ENCODE data around the gene ZEB2. TPM values are rescaled to one million over a fixed set of nuclear protein-coding genes. Genes with fewer than 3 reads are reported as not detected.

ZEB2 gene
- total and polyA plus RNA-seq, 2 of the 8 experiments (the other 6 are each of a cell fraction or from before 2014, with no cell fraction given): 0.38 TPM; not detected in 1

DNA sequence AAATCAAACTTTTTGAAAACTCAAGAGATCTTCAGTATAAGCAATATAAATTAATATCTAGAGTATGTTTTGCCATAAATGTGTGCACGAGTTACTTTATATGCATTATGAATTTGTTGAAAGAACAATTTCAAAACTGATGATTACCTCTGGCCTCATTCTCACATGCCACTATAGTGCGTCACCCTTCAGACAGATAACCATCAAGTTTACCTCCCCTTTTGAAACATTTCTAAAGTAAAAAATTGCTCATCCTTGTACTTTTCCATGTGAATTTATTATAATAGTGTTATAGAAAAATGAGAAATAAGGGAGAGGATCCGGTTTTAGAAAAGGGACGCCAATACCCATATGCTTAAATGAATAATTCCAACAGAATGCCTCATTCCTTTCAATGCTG is 38.3 kb downstream of the ZEB2 start (continued):
- TF ChIP-seq, protein P1, sequence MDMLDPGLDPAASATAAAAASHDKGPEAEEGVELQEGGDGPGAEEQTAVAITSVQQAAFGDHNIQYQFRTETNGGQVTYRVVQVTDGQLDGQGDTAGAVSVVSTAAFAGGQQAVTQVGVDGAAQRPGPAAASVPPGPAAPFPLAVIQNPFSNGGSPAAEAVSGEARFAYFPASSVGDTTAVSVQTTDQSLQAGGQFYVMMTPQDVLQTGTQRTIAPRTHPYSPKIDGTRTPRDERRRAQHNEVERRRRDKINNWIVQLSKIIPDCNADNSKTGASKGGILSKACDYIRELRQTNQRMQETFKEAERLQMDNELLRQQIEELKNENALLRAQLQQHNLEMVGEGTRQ (IDR thresholded peaks at IDR 0.05; ENCODE audit: low read length): no peak
- TF ChIP-seq SUZ12 (IDR thresholded peaks at IDR 0.05; ENCODE audit: low read length) (no peak), RNF2 (IDR thresholded peaks at IDR 0.05; ENCODE audit: borderline replicate concordance, low read depth, low read length, missing control alignments, poor library complexity, severe bottlenecking) (no peak), EP300 (IDR thresholded peaks at IDR 0.05; ENCODE audit: borderline replicate concordance in 1 of 2, low read depth in 2 of 2, low read length in 2 of 2) (no peak)
